Endodermal cell (in vitro differentiated cells): ENCODE data around the gene PC. TPM values are rescaled to one million over a fixed set of nuclear protein-coding genes. Genes with fewer than 3 reads are reported as not detected.

Experiments used
- DNase-seq: peaks from one replicate; pipeline ENCODE4 v3.0.0-alpha.2; 2017
- H3K27ac ChIP-seq: 2 replicates; pipeline ENCODE4 v1.5.1; 2013; ENCODE audit warnings: mild to moderate bottlenecking, low read depth, low read length, moderate library complexity
- H3K27me3 ChIP-seq: 2 replicates; pipeline ENCODE4 v1.6.1; 2013; ENCODE audit warnings: mild to moderate bottlenecking, low read length, moderate library complexity; ENCODE audit not compliant: insufficient read depth, control insufficient read depth, poor library complexity, severe bottlenecking
- H3K36me3 ChIP-seq: 2 replicates; pipeline ENCODE4 v1.7.0; 2013; ENCODE audit warnings: mild to moderate bottlenecking, low read length, moderate library complexity; ENCODE audit not compliant: control insufficient read depth, insufficient read depth
- H3K4me1 ChIP-seq: one replicate; pipeline ENCODE4 v1.7.0; 2013; ENCODE audit warnings: low read length; ENCODE audit not compliant: control insufficient read depth, insufficient read depth
- H3K4me3 ChIP-seq: 2 replicates; pipeline ENCODE4 v1.5.1; 2013; ENCODE audit warnings: mild to moderate bottlenecking, low read length, moderate library complexity
- H3K9ac ChIP-seq: 2 replicates; pipeline ENCODE4 v1.6.1; 2013; ENCODE audit warnings: mild to moderate bottlenecking, low read length, moderate library complexity; ENCODE audit not compliant: poor library complexity, severe bottlenecking; ENCODE audit errors: extremely low read depth
- H3K9me3 ChIP-seq: 2 replicates; pipeline ENCODE4 v1.6.1; 2013; ENCODE audit warnings: mild to moderate bottlenecking, low read length, moderate library complexity; ENCODE audit not compliant: control insufficient read depth
- H3K27ac Mint-ChIP-seq: 2 replicates; pipeline ENCODE4 v1.8.0; 2020; ENCODE audit warnings: mixed read lengths
- H3K27me3 Mint-ChIP-seq: 2 replicates; pipeline ENCODE4 v1.8.0; 2021; ENCODE audit warnings: mild to moderate bottlenecking, mixed read lengths; ENCODE audit not compliant: insufficient read depth
- H3K36me3 Mint-ChIP-seq: 2 replicates; pipeline ENCODE4 v1.8.0; 2020; ENCODE audit warnings: low read depth, mixed read lengths
- H3K4me1 Mint-ChIP-seq: 2 replicates; pipeline ENCODE4 v1.8.0; 2020; ENCODE audit warnings: mixed read lengths
- H3K4me3 Mint-ChIP-seq: 2 replicates; pipeline ENCODE4 v1.8.0; 2020; ENCODE audit warnings: mild to moderate bottlenecking, moderate library complexity, mixed read lengths
- H3K9me3 Mint-ChIP-seq: 2 replicates; pipeline ENCODE4 v1.8.0; 2020; ENCODE audit warnings: mild to moderate bottlenecking, mixed read lengths
- WGBS, 2 experiments: methylation state at CpG; one replicate each; pipeline versions ENCODE4 v1.1.5 to v1.1.7; 2013; ENCODE audit warnings: missing lambda C conversion rate in 2 of 2, mixed read lengths in 1 of 2; ENCODE audit not compliant: insufficient coverage in 1 of 2, insufficient read length in 1 of 2; 5-methylcytosine and 5-hydroxymethylcytosine counted together
- total RNA-seq, 2 donors: library from RNA; stranded (reverse); fragmentation: NEBNext Ultra II Directional in 1 of 2; extraction: Animal tissue kit (Norgen Biotek cat#: 25700) in 1 of 2; gene quantifications; 2 replicates in 1 of 2; 3 replicates in 1 of 2; pipeline ENCODE4 v1.2.1, GENCODE V29; 2021
- TF ChIP-seq, protein P1 (sequence below): fragments of 200-600 bp; sonication (generic); conservative IDR thresholded peaks from 2 replicates; pipeline ENCODE4 v1.5.0; 2021; ENCODE audit warnings: antibody characterized with exemption, mild to moderate bottlenecking

Gene PC
- total RNA-seq, 2 donors from 2014 or later: 21.9 to 24.4 TPM

GRCh38 chr11:66938582-66939135, 19.5 kb downstream of the PC start:
- H3K4me3 ChIP-seq: no peak overlapping the region
- H3K9me3 ChIP-seq: no peaks in the 10 kb centered on the region
- H3K27me3 Mint-ChIP-seq: no peaks in the 10 kb centered on the region
- TF ChIP-seq, protein P1, sequence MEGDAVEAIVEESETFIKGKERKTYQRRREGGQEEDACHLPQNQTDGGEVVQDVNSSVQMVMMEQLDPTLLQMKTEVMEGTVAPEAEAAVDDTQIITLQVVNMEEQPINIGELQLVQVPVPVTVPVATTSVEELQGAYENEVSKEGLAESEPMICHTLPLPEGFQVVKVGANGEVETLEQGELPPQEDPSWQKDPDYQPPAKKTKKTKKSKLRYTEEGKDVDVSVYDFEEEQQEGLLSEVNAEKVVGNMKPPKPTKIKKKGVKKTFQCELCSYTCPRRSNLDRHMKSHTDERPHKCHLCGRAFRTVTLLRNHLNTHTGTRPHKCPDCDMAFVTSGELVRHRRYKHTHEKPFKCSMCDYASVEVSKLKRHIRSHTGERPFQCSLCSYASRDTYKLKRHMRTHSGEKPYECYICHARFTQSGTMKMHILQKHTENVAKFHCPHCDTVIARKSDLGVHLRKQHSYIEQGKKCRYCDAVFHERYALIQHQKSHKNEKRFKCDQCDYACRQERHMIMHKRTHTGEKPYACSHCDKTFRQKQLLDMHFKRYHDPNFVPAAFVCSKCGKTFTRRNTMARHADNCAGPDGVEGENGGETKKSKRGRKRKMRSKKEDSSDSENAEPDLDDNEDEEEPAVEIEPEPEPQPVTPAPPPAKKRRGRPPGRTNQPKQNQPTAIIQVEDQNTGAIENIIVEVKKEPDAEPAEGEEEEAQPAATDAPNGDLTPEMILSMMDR: no peak
- no peaks in the 10 kb centered on the region for H3K4me1 ChIP-seq
- no peak overlapping the region for H3K4me3 Mint-ChIP-seq
- no peak for DNase-seq
- no peaks in the 10 kb centered on the region for H3K36me3 ChIP-seq
- H3K27ac Mint-ChIP-seq: no peak overlapping the region
- H3K9ac ChIP-seq: no peak overlapping the region
- no peaks in the 10 kb centered on the region for H3K9me3 Mint-ChIP-seq
- H3K4me1 Mint-ChIP-seq: no peaks in the 10 kb centered on the region
- WGBS, 2 experiments: 96% methylated on average over 4 of the region's 5 CpGs
- H3K36me3 Mint-ChIP-seq: peaks cover 8% of the 10 kb centered on the region
- H3K27me3 ChIP-seq: no peaks in the 10 kb centered on the region
- H3K27ac ChIP-seq: no peak overlapping the region

- no peak overlapping the region for H3K9ac ChIP-seq
- no peak overlapping the region for H3K27ac ChIP-seq
- no peak overlapping the region for H3K4me3 Mint-ChIP-seq
- no peak for DNase-seq
- no peak overlapping the region for H3K4me3 ChIP-seq
- TF ChIP-seq, protein P1: no peak
- H3K36me3 Mint-ChIP-seq: peaks cover under 1% of the 10 kb centered on the region
- H3K27me3 ChIP-seq: no peaks in the 10 kb centered on the region
- no peaks in the 10 kb centered on the region for H3K9me3 ChIP-seq
- H3K27ac Mint-ChIP-seq: no peak overlapping the region
- no peaks in the 10 kb centered on the region for H3K36me3 ChIP-seq
- H3K9me3 Mint-ChIP-seq: no peaks in the 10 kb centered on the region
- peaks cover 4% of the 10 kb centered on the region for H3K4me1 Mint-ChIP-seq
- no peaks in the 10 kb centered on the region for H3K27me3 Mint-ChIP-seq
- no peaks in the 10 kb centered on the region for H3K4me1 ChIP-seq
- WGBS, 2 experiments: 95 to 100% methylated on average over 1 of the region's 1 CpG
Observed at GRCh38 chr11:66937193-66937733, 20.9 kb downstream of the PC start.

DNA sequence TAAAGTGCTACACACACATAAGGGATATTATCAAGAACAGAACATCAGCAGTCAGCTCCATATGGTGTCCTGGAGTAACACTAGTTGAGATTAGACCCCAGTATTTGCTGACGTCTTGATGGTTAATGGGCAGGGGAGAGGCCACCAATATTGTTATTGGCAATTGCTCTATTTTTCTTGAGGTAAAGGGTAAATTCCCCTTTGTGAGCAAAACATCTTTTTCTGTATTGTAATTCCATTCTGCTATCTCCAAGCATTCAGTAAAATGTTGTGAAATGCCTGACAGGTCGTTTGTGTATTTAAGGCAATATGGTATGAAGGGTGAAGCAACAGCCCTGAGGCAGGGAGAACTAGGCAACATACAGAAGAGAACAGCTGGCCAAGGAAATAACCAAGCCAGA, 21.9 kb downstream of the PC start:
- H3K4me3 ChIP-seq: no peak overlapping the region
- TF ChIP-seq, protein P1: no peak
- H3K9ac ChIP-seq: no peak overlapping the region
- DNase-seq: no peak
- no peaks in the 10 kb centered on the region for H3K27me3 Mint-ChIP-seq
- H3K4me1 Mint-ChIP-seq: peaks cover 4% of the 10 kb centered on the region
- no peaks in the 10 kb centered on the region for H3K9me3 Mint-ChIP-seq
- H3K4me1 ChIP-seq: no peaks in the 10 kb centered on the region
- H3K27me3 ChIP-seq: no peaks in the 10 kb centered on the region
- WGBS, 2 experiments: 94% methylated on average over 2 of the region's 2 CpGs; no CpG with 5 or more reads in 1 of the 2 experiments
- no peak overlapping the region for H3K27ac Mint-ChIP-seq
- H3K36me3 Mint-ChIP-seq: no peaks in the 10 kb centered on the region
- H3K27ac ChIP-seq: no peak overlapping the region
- no peaks in the 10 kb centered on the region for H3K36me3 ChIP-seq
- no peaks in the 10 kb centered on the region for H3K9me3 ChIP-seq
- no peak overlapping the region for H3K4me3 Mint-ChIP-seq
